GM23248 (cell line): ENCODE results near the gene TXNDC9. TPM values are rescaled to one million over a fixed set of nuclear protein-coding genes. Genes with fewer than 3 reads are reported as not detected.
"Not testable (repeated sequence)": the region's sequence is repeated elsewhere in the genome, so short reads cannot be mapped to it uniquely, and the experiment has no call there.

Source experiments
- DNase-seq: peaks from one replicate; pipeline ENCODE4 v3.0.0-alpha.2; 2015
- H2AFZ ChIP-seq: fragments of 200-600 bp; sonication (generic); 2 replicates; pipeline ENCODE4 v1.6.1; 2016; ENCODE audit warnings: antibody characterized with exemption
- H3F3A ChIP-seq: fragments of 200-600 bp; sonication (generic); 2 replicates; pipeline ENCODE4 v1.6.1; 2016; ENCODE audit warnings: mild to moderate bottlenecking, antibody characterized with exemption, mixed run types; ENCODE audit not compliant: insufficient read depth
- H3K27ac ChIP-seq: fragments of 200-600 bp; sonication (generic); 2 replicates; pipeline ENCODE4 v1.5.1; 2016; ENCODE audit warnings: mild to moderate bottlenecking
- H3K27me3 ChIP-seq: fragments of 200-600 bp; sonication (generic); replicated peaks from 2 replicates; pipeline ENCODE4 v1.6.1; 2016; ENCODE audit warnings: mild to moderate bottlenecking; ENCODE audit not compliant: insufficient read depth
- H3K36me3 ChIP-seq: fragments of 200-600 bp; sonication (generic); 2 replicates; pipeline ENCODE4 v1.6.1; 2016; ENCODE audit warnings: low read depth, mild to moderate bottlenecking
- H3K4me1 ChIP-seq: fragments of 200-600 bp; sonication (generic); 2 replicates; pipeline ENCODE4 v1.6.1; 2016; ENCODE audit warnings: mild to moderate bottlenecking; ENCODE audit not compliant: insufficient read depth
- H3K4me2 ChIP-seq: fragments of 200-600 bp; sonication (generic); one replicate; pipeline ENCODE4 v1.6.1; 2016; ENCODE audit warnings: mild to moderate bottlenecking; ENCODE audit not compliant: unreplicated experiment
- H3K4me3 ChIP-seq: fragments of 200-600 bp; sonication (generic); 2 replicates; pipeline ENCODE4 v1.5.1; 2016; ENCODE audit warnings: mild to moderate bottlenecking
- H3K79me2 ChIP-seq: fragments of 200-600 bp; sonication (generic); 2 replicates; pipeline ENCODE4 v1.6.1; 2016; ENCODE audit warnings: mild to moderate bottlenecking; ENCODE audit not compliant: insufficient read depth
- H3K9ac ChIP-seq: fragments of 200-600 bp; sonication (generic); 2 replicates; pipeline ENCODE4 v1.6.1; 2016; ENCODE audit warnings: mild to moderate bottlenecking
- H3K9me2 ChIP-seq: fragments of 200-600 bp; sonication (generic); 2 replicates; pipeline ENCODE4 v1.6.1; 2016; ENCODE audit warnings: mixed run types, mild to moderate bottlenecking, moderate library complexity; ENCODE audit not compliant: insufficient read depth
- H3K9me3 ChIP-seq: fragments of 200-600 bp; sonication (generic); one replicate; pipeline ENCODE4 v1.6.1; 2017; ENCODE audit warnings: low read depth
- H4K20me1 ChIP-seq: fragments of 200-600 bp; sonication (generic); 2 replicates; pipeline ENCODE4 v1.6.0; 2016; ENCODE audit not compliant: insufficient read depth
- EZH2 ChIP-seq: fragments of 200-600 bp; sonication (generic); IDR thresholded peaks from 2 replicates; pipeline ENCODE4 v1.6.1; 2018; ENCODE audit warnings: antibody characterized with exemption, mild to moderate bottlenecking; ENCODE audit not compliant: insufficient read depth, poor library complexity, severe bottlenecking
- EZH2phosphoT487 ChIP-seq: fragments of 200-600 bp; sonication (generic); IDR thresholded peaks from 2 replicates; pipeline ENCODE4 v1.6.1; 2018; ENCODE audit warnings: antibody characterized with exemption, moderate library complexity, mild to moderate bottlenecking, low read depth; ENCODE audit not compliant: insufficient read depth
- WGBS, 2 experiments: methylation state at CpG; one replicate each; pipeline ENCODE4 v1.1.6; 2015 to 2017; ENCODE audit warnings: low lambda C conversion rate in 2 of 2, low coverage in 1 of 2; ENCODE audit errors: missing lambda C conversion rate in 2 of 2; 5-methylcytosine and 5-hydroxymethylcytosine counted together
- in situ Hi-C: fragments of 300-500 bp; cut with MboI; formaldehyde crosslinking; loops from 2 replicates; pipeline ENCODE4 v1.15.0; 2020
- polyA plus RNA-seq: library from polyadenylated mRNA; unstranded; fragments of >200 nt; fragmentation: Nextera tagmentation; extraction: Ambion mirVana; gene quantifications from 2 replicates; pipeline ENCODE4 v1.2.1, GENCODE V29; 2016
- total RNA-seq: library from RNA; depleted of rRNA; stranded (reverse); fragments of >200 nt; shearing (Covaris generic); gene quantifications from 2 replicates; pipeline ENCODE4 v1.2.3, GENCODE V29; 2014

The TXNDC9 gene
- total and polyA plus RNA-seq, 2 experiments from 2014 or later, result 75.1 to 92.6 TPM

- no peaks in the 10 kb centered on the region for H3K27me3 ChIP-seq
- no peaks in the 10 kb centered on the region for H3K9me2 ChIP-seq
- no peak overlapping the region for H3K4me3 ChIP-seq
- H3K4me2 ChIP-seq, result no peak overlapping the region
- no peak overlapping the region for H3K9ac ChIP-seq
- H3K79me2 ChIP-seq, result peaks cover 100% of the 10 kb centered on the region
- H3K9me3 ChIP-seq, result no peaks in the 10 kb centered on the region
- no peak overlapping the region for H2AFZ ChIP-seq
- in situ Hi-C loops, result no loop called here
- peaks cover 2% of the 10 kb centered on the region; the same call in 1 of the 2 replicates for H4K20me1 ChIP-seq
- no peak overlapping the region for H3K27ac ChIP-seq
- no peaks in the 10 kb centered on the region for H3F3A ChIP-seq
- TF ChIP-seq EZH2phosphoT487 (no peak), EZH2 (no peak)
- DNase-seq, result no peak
- H3K36me3 ChIP-seq, result no peaks in the 10 kb centered on the region
- H3K4me1 ChIP-seq, result 0 out of 2 replicates have a peak, but pooled peaks cover 6% of the 10 kb centered on the region
These were observed 10.1 kb upstream of the TXNDC9 start for GRCh38 chr2:99346218-99346617.

- H3K4me3 ChIP-seq, DNase-seq, H3K9ac ChIP-seq, H3K9me2 ChIP-seq, H3K36me3 ChIP-seq, H3K27ac ChIP-seq, in situ Hi-C loops, H3K4me2 ChIP-seq, H2AFZ ChIP-seq, H3K27me3 ChIP-seq, H3F3A ChIP-seq, H3K9me3 ChIP-seq, H4K20me1 ChIP-seq: not testable (repeated sequence)
- Histone ChIP-seq H3K79me2 (peaks cover 100% of the 10 kb centered on the region), H3K4me1 (peaks cover 11% of the 10 kb centered on the region; the same call in 1 of the 2 replicates)
- WGBS, 2 experiments, result 96 to 98% methylated on average over 7 of the region's 7 CpGs
These were observed 9.3 kb upstream of the TXNDC9 start for GRCh38 chr2:99345446-99345845.

GRCh38 chr2:99342536-99342935 lies 6.4 kb upstream of the TXNDC9 start:
- no peaks in the 10 kb centered on the region for H3K27me3 ChIP-seq
- DNase-seq, result no peak
- in situ Hi-C loops, result no loop called here
- H3K79me2 ChIP-seq, result peaks cover 100% of the 10 kb centered on the region
- no peak overlapping the region for H3K4me3 ChIP-seq
- no peaks in the 10 kb centered on the region; the same call in 1 of the 2 replicates for H4K20me1 ChIP-seq
- H3K27ac ChIP-seq, result no peak overlapping the region
- H3K9me3 ChIP-seq, result no peaks in the 10 kb centered on the region
- no peaks in the 10 kb centered on the region for H3K36me3 ChIP-seq
- 91 to 100% methylated on average over 2 of the region's 2 CpGs for WGBS, 2 experiments
- TF ChIP-seq EZH2phosphoT487, result no peak
- TF ChIP-seq EZH2, result no peak
- H2AFZ ChIP-seq, result no peak overlapping the region
- no peak overlapping the region for H3K9ac ChIP-seq
- H3F3A ChIP-seq, result no peaks in the 10 kb centered on the region
- no peaks in the 10 kb centered on the region for H3K9me2 ChIP-seq
- H3K4me1 ChIP-seq, result peaks cover 15% of the 10 kb centered on the region
- no peak overlapping the region for H3K4me2 ChIP-seq

GRCh38 chr2:99340669-99341236 lies 4.6 kb upstream of the TXNDC9 start:
- no peaks in the 10 kb centered on the region; the same call in 1 of the 2 replicates for H4K20me1 ChIP-seq
- no peaks in the 10 kb centered on the region for H3K36me3 ChIP-seq
- no peak for TF ChIP-seq EZH2phosphoT487
- no peaks in the 10 kb centered on the region for H3K27me3 ChIP-seq
- peak; percentile 17 for DNase-seq
- H3K79me2 ChIP-seq, result peaks cover 89% of the 10 kb centered on the region
- H3K4me3 ChIP-seq, result no peak overlapping the region
- no peak overlapping the region for H2AFZ ChIP-seq
- H3F3A ChIP-seq, result peaks cover 6% of the 10 kb centered on the region
- WGBS, 2 experiments, result 87 to 91% methylated on average over 8 of the region's 8 CpGs
- peaks cover 15% of the 10 kb centered on the region for H3K4me1 ChIP-seq
- no peak overlapping the region for H3K9ac ChIP-seq
- no peak overlapping the region for H3K27ac ChIP-seq
- H3K4me2 ChIP-seq, result no peak overlapping the region
- H3K9me3 ChIP-seq, result no peaks in the 10 kb centered on the region
- in situ Hi-C loops, result no loop called here
- no peaks in the 10 kb centered on the region for H3K9me2 ChIP-seq

GRCh38 chr2:99338029-99338585 lies 2.0 kb upstream of the TXNDC9 start:
- Histone ChIP-seq H3K27ac (peak overlapping the region; percentile 85), H3K9ac (peak overlapping the region; percentile 93), H3K4me2 (peak overlapping the region; percentile 98), H3F3A (peaks cover 6% of the 10 kb centered on the region), H4K20me1 (no peaks in the 10 kb centered on the region; the same call in 1 of the 2 replicates), H3K4me3 (peak overlapping the region; percentile 92), H3K79me2 (peaks cover 89% of the 10 kb centered on the region), H3K9me3 (no peaks in the 10 kb centered on the region), H3K9me2 (no peaks in the 10 kb centered on the region), H3K4me1 (peaks cover 31% of the 10 kb centered on the region), H2AFZ (peak overlapping the region; percentile 99), H3K36me3 (no peaks in the 10 kb centered on the region), H3K27me3 (no peaks in the 10 kb centered on the region)
- WGBS, 2 experiments, result 3 to 4% methylated on average over 17 of the region's 17 CpGs
- TF ChIP-seq EZH2phosphoT487, result no peak
- TF ChIP-seq EZH2, result no peak
- peak; percentile 45 for DNase-seq
- in situ Hi-C loops, result no loop called here
